ENCODE data around the gene RAPGEF1.

- TF ChIP-seq YY1 (IDR thresholded peaks at IDR 0.05; ENCODE audit: insufficient read depth, insufficient read length): no peak
- no peak for TF ChIP-seq ZNF274 (IDR thresholded peaks at IDR 0.05; ENCODE audit: low read depth, low read length)
- no peak for TF ChIP-seq SUZ12 (IDR thresholded peaks at IDR 0.05; ENCODE audit: extremely low read depth, insufficient read depth, insufficient read length)
Measured at GRCh38 chr9:131707050-131707449, 32.8 kb downstream of the RAPGEF1 start.

Data from NT2/D1 (cell line).